HCT116 (cell line): ENCODE results near the gene DMKN. TPM values are rescaled to one million over a fixed set of nuclear protein-coding genes. Genes with fewer than 3 reads are reported as not detected.

ENCODE experiments used
- ATAC-seq: fragments of 200-7000 bp; cut with Tn5 transposase; 2 replicates; pipeline ENCODE4 v1.9.1; 2020; ENCODE audit warnings: mild to moderate bottlenecking, moderate library complexity
- BruUV-seq: library from RNA; stranded (reverse); fragments of 400-500 nt; replicated peaks from 2 replicates; lab custom pipeline; 2021; lab: Mats Ljungman, UMichigan
- CTCF ChIA-PET: fragments of 300-600 bp; sonication (Branson Sonifier 250); formaldehyde crosslinking; loops from one replicate; lab custom pipeline; 2021; ENCODE audit warnings: antibody characterized with exemption; lab: Charles Lee
- POLR2A ChIA-PET: fragments of 300-600, 350-600 bp; sonication (Branson Sonifier 250); formaldehyde crosslinking; loops from one replicate; lab custom pipeline; 2021; ENCODE audit warnings: antibody characterized with exemption; lab: Charles Lee
- RAD21 ChIA-PET, 2 experiments: fragments of 300-600 bp; sonication (Branson Sonifier 250); formaldehyde crosslinking; loops; one replicate each; lab custom pipeline; 2023; ENCODE audit warnings: low total read pairs in 2 of 2; ENCODE audit not compliant: uncharacterized antibody in 2 of 2, unreplicated experiment in 2 of 2, low non-redundant PET in 1 of 2; lab: Charles Lee
- DNase-seq: peaks from one replicate; pipeline ENCODE4 v3.0.0-alpha.2; 2010; ENCODE audit warnings: low read depth, low spot score
- H2AFZ ChIP-seq: fragments of 200-600 bp; shearing (Covaris generic), sonication (generic); 2 replicates; pipeline ENCODE4 v1.6.1; 2017; ENCODE audit warnings: low read depth, mixed run types, mixed read lengths, antibody characterized with exemption, low read length; ENCODE audit not compliant: poor library complexity, severe bottlenecking
- H3K27ac ChIP-seq: 2 replicates; pipeline ENCODE4 v1.5.1; 2012; ENCODE audit warnings: low read depth, low read length
- H3K27me3 ChIP-seq: fragments of 200-600 bp; sonication (generic); 2 replicates; pipeline ENCODE4 v1.6.1; 2016; ENCODE audit warnings: mixed run types, low read length, mixed read lengths; ENCODE audit not compliant: insufficient read depth
- H3K36me3 ChIP-seq, 2 experiments: fragments of 200-500 bp in 1 of 2; fragments of 200-600 bp in 1 of 2; sonication (Bioruptor generic) in 1 of 2; sonication (generic) in 1 of 2; 2 replicates each; pipeline versions ENCODE4 v1.5.1 to v1.6.1; 2014 to 2016; ENCODE audit warnings: low read length in 2 of 2, inconsistent platforms in 1 of 2, mixed read lengths in 1 of 2, mixed run types in 1 of 2; ENCODE audit not compliant: insufficient read depth in 2 of 2, control insufficient read depth in 1 of 2
- H3K4me1 ChIP-seq, 2 experiments: fragments of 200-600 bp in 1 of 2; sonication (generic) in 1 of 2; 2 replicates each; pipeline versions ENCODE4 v1.5.1 to v1.6.1; 2012 to 2017; ENCODE audit warnings: low read length in 2 of 2, inconsistent platforms in 1 of 2, mild to moderate bottlenecking in 1 of 2, mixed read lengths in 1 of 2, mixed run types in 1 of 2, moderate library complexity in 1 of 2; ENCODE audit not compliant: insufficient read depth in 2 of 2, control insufficient read depth in 1 of 2
- H3K4me2 ChIP-seq: fragments of 200-600 bp; sonication (generic); 2 replicates; pipeline ENCODE4 v1.6.1; 2017; ENCODE audit warnings: mixed run types, low read length, mixed read lengths
- H3K4me3 ChIP-seq, 2 experiments: fragments of 200-600 bp in 1 of 2; sonication (generic) in 1 of 2; replicated peaks in 1 of 2; 2 replicates each; pipeline ENCODE4 v1.5.1; 2011 to 2016; ENCODE audit warnings: low read length in 2 of 2, control low read depth in 1 of 2, low read depth in 1 of 2, mild to moderate bottlenecking in 1 of 2, mixed read lengths in 1 of 2, mixed run types in 1 of 2
- H3K79me2 ChIP-seq: fragments of 200-600 bp; sonication (generic); 2 replicates; pipeline ENCODE4 v1.6.1; 2017; ENCODE audit warnings: mild to moderate bottlenecking, mixed run types, low read length, moderate library complexity, mixed read lengths; ENCODE audit not compliant: insufficient read depth
- H3K9ac ChIP-seq: fragments of 200-600 bp; sonication (generic); 2 replicates; pipeline ENCODE4 v1.6.1; 2016; ENCODE audit warnings: low read length, mixed read lengths
- H3K9me2 ChIP-seq: fragments of 200-600 bp; sonication (generic), shearing (Covaris generic); 2 replicates; pipeline ENCODE4 v1.6.1; 2017; ENCODE audit warnings: mixed run types, mild to moderate bottlenecking, moderate library complexity; ENCODE audit not compliant: insufficient read depth
- H3K9me3 ChIP-seq, 2 experiments: fragments of 200-500 bp in 1 of 2; fragments of 200-600 bp in 1 of 2; sonication (Bioruptor generic) in 1 of 2; sonication (generic) in 1 of 2; 2 replicates each; pipeline ENCODE4 v1.6.1; 2014 to 2017; ENCODE audit warnings: low read length in 2 of 2, mixed read lengths in 2 of 2, inconsistent platforms in 1 of 2, low read depth in 1 of 2, mild to moderate bottlenecking in 1 of 2, mixed run types in 1 of 2, moderate library complexity in 1 of 2; ENCODE audit not compliant: control insufficient read depth in 1 of 2, insufficient read depth in 1 of 2
- H4K20me1 ChIP-seq: fragments of 200-600 bp; sonication (generic), shearing (Covaris generic); 2 replicates; pipeline ENCODE4 v1.6.1; 2017; ENCODE audit warnings: mixed run types, mild to moderate bottlenecking, moderate library complexity; ENCODE audit not compliant: insufficient read depth
- CEBPB ChIP-seq: IDR thresholded peaks from 2 replicates; pipeline ENCODE4 v1.6.1; 2012; ENCODE audit warnings: low read depth
- ELF1 ChIP-seq: IDR thresholded peaks from 2 replicates; pipeline ENCODE4 v1.6.1; 2012; ENCODE audit warnings: low read depth, borderline replicate concordance
- EZH2 ChIP-seq: fragments of 200-600 bp; sonication (generic); IDR thresholded peaks from 2 replicates; pipeline ENCODE4 v1.6.1; 2017; ENCODE audit warnings: antibody characterized with exemption, mixed run types
- FOSL1 ChIP-seq: IDR thresholded peaks from 2 replicates; pipeline ENCODE4 v1.6.1; 2012; ENCODE audit warnings: low read depth
- RAD21 ChIP-seq: IDR thresholded peaks from 2 replicates; pipeline ENCODE4 v1.6.1; 2012; ENCODE audit warnings: low read depth, mild to moderate bottlenecking
- TCF7L2 ChIP-seq: IDR thresholded peaks from 2 replicates; pipeline ENCODE4 v1.7.0; 2011; ENCODE audit warnings: borderline replicate concordance, inconsistent platforms; ENCODE audit not compliant: insufficient read depth, insufficient read length; ENCODE audit errors: extremely low read depth
- intact Hi-C: fragments of 100-400 bp; cut with micrococcal nuclease; formaldehyde crosslinking; loops from 2 replicates; pipeline ENCODE4 v1.10.0; 2022
- total RNA-seq: library from RNA; stranded (reverse); gene quantifications from one replicate; pipeline ENCODE4 v1.2.1, GENCODE V29; 2021; ENCODE audit not compliant: unreplicated experiment
- TF ChIP-seq, protein P1 (sequence below): IDR thresholded peaks from 2 replicates; pipeline ENCODE4 v1.6.1; 2011; ENCODE audit warnings: mild to moderate bottlenecking, low read length, moderate library complexity; ENCODE audit not compliant: insufficient replicate concordance; ENCODE audit errors: extremely low read depth
- TF ChIP-seq, protein P2 (sequence below), 3 experiments: fragments of 200-600 bp in 1 of 3; sonication (generic) in 1 of 3; IDR thresholded peaks in 2 of 3; conservative IDR thresholded peaks in 1 of 3; 2 replicates each; pipeline ENCODE4 v1.5.1; 2012 to 2017; ENCODE audit warnings: low read depth in 2 of 3, low read length in 2 of 3, antibody characterized with exemption in 1 of 3, borderline replicate concordance in 1 of 3, control low read depth in 1 of 3, mild to moderate bottlenecking in 1 of 3, mixed read lengths in 1 of 3, mixed run types in 1 of 3, moderate library complexity in 1 of 3; ENCODE audit not compliant: insufficient read depth in 1 of 3
- TF ChIP-seq, protein P3 (sequence below): IDR thresholded peaks from 2 replicates; pipeline ENCODE4 v1.6.1; 2012; ENCODE audit warnings: low read depth

The DMKN gene
- total RNA-seq, 1 experiment from 2014 or later: 246 TPM

DNA sequence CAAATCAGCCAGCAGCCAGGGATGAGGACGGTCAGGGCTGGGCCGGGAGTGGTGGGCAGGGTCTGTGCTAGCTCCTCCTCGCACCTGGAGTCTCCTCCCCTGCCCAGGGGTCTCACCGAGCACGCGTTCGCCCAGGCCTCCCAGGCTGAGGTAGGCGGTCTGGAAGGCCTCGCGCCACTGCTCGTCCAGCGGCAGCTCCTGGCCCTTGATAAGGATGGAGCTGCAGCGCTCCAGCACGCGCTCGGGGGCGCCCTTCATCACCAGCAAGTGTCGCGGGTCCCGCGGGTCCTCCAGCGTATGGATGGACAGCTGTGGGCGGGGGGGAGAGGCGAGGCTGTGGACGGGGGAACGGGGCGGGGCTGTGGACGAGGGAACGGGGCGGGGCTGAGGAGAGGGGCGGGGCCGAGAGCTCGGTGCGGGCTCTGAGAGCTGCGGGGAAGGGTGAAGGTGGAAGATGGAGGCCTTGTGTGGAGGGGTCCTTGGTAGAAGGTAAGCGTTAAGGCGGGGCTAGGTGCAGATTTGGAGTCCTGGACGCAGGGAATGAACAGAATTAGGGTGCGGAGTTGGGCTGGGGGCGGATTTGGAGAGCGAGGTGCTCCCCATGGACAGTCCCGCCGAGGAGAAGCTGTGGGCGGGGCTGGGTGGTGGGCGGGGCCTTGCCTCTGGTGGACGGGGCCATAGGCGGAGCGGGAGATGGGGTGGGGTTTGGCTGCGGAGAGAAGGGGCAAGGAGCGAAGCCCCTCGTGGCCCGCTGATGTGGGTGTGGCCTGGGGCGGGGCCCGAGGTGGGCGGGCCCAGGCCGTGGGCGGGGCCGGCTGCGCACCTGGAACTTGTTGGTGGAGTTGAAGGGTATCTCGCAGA lies 44.3 kb upstream of the DMKN start:
- ChIA-PET CTCF (interaction anchor here (1.0 to 1.7 kb wide), 2 partner anchors 9 to 35 kb away, joined by 3 to 8 read pairs; no protein-coding TSS in a partner anchor), POLR2A (no interaction called here), RAD21 (interaction anchor here in 1 of 2 experiments (0.5 to 0.8 kb wide), 3 partner anchors 23 to 188 kb away, joined by 3 to 4 read pairs (median 3); partner anchors contain the start of genes COX6B1, PSENEN and U2AF1L4)
- Histone ChIP-seq H4K20me1 (no peaks in the 10 kb centered on the region), H3K36me3 (no peaks in the 10 kb centered on the region), H3K9ac (0 out of 2 replicates have a peak overlapping the region, but pooled peaks have one; percentile 14), H3K9me3 (no peaks in the 10 kb centered on the region), H3K27me3 (no peaks in the 10 kb centered on the region), H3K4me3 (peak overlapping the region; percentile 40 to 53), H3K9me2 (no peaks in the 10 kb centered on the region), H2AFZ (peak overlapping the region; percentile 45), H3K27ac (no peak overlapping the region), H3K4me2 (peak overlapping the region; percentile 84), H3K4me1 (peaks cover 0 to 12% of the 10 kb centered on the region in 2 experiments; a peak in 2 of 4 replicates), H3K79me2 (no peaks in the 10 kb centered on the region)
- peak; percentile 86 for ATAC-seq
- intact Hi-C loops: no loop called here
- TF ChIP-seq, protein P1, sequence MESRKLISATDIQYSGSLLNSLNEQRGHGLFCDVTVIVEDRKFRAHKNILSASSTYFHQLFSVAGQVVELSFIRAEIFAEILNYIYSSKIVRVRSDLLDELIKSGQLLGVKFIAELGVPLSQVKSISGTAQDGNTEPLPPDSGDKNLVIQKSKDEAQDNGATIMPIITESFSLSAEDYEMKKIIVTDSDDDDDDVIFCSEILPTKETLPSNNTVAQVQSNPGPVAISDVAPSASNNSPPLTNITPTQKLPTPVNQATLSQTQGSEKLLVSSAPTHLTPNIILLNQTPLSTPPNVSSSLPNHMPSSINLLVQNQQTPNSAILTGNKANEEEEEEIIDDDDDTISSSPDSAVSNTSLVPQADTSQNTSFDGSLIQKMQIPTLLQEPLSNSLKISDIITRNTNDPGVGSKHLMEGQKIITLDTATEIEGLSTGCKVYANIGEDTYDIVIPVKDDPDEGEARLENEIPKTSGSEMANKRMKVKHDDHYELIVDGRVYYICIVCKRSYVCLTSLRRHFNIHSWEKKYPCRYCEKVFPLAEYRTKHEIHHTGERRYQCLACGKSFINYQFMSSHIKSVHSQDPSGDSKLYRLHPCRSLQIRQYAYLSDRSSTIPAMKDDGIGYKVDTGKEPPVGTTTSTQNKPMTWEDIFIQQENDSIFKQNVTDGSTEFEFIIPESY: no peak
- no peak for TF ChIP-seq TCF7L2
- no peak for TF ChIP-seq CEBPB
- TF ChIP-seq EZH2: no peak
- TF ChIP-seq, protein P2, sequence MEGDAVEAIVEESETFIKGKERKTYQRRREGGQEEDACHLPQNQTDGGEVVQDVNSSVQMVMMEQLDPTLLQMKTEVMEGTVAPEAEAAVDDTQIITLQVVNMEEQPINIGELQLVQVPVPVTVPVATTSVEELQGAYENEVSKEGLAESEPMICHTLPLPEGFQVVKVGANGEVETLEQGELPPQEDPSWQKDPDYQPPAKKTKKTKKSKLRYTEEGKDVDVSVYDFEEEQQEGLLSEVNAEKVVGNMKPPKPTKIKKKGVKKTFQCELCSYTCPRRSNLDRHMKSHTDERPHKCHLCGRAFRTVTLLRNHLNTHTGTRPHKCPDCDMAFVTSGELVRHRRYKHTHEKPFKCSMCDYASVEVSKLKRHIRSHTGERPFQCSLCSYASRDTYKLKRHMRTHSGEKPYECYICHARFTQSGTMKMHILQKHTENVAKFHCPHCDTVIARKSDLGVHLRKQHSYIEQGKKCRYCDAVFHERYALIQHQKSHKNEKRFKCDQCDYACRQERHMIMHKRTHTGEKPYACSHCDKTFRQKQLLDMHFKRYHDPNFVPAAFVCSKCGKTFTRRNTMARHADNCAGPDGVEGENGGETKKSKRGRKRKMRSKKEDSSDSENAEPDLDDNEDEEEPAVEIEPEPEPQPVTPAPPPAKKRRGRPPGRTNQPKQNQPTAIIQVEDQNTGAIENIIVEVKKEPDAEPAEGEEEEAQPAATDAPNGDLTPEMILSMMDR (IDR thresholded peaks at IDR 0.05 in 2 of 3, conservative IDR thresholded peaks at IDR 0.05 in 1 of 3; ENCODE audit: borderline replicate concordance in 1 of 3, insufficient read depth in 1 of 3, low read depth in 2 of 3, low read length in 2 of 3): no peak
- TF ChIP-seq RAD21: no peak
- TF ChIP-seq ELF1: no peak
- no peak for TF ChIP-seq FOSL1
- TF ChIP-seq, protein P3, sequence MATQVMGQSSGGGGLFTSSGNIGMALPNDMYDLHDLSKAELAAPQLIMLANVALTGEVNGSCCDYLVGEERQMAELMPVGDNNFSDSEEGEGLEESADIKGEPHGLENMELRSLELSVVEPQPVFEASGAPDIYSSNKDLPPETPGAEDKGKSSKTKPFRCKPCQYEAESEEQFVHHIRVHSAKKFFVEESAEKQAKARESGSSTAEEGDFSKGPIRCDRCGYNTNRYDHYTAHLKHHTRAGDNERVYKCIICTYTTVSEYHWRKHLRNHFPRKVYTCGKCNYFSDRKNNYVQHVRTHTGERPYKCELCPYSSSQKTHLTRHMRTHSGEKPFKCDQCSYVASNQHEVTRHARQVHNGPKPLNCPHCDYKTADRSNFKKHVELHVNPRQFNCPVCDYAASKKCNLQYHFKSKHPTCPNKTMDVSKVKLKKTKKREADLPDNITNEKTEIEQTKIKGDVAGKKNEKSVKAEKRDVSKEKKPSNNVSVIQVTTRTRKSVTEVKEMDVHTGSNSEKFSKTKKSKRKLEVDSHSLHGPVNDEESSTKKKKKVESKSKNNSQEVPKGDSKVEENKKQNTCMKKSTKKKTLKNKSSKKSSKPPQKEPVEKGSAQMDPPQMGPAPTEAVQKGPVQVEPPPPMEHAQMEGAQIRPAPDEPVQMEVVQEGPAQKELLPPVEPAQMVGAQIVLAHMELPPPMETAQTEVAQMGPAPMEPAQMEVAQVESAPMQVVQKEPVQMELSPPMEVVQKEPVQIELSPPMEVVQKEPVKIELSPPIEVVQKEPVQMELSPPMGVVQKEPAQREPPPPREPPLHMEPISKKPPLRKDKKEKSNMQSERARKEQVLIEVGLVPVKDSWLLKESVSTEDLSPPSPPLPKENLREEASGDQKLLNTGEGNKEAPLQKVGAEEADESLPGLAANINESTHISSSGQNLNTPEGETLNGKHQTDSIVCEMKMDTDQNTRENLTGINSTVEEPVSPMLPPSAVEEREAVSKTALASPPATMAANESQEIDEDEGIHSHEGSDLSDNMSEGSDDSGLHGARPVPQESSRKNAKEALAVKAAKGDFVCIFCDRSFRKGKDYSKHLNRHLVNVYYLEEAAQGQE: no peak
- peak; percentile 51 for DNase-seq
- no TSS peak for BruUV-seq
